Measurements from ENCODE around the gene MMP7.

Gene MMP7

DNA sequence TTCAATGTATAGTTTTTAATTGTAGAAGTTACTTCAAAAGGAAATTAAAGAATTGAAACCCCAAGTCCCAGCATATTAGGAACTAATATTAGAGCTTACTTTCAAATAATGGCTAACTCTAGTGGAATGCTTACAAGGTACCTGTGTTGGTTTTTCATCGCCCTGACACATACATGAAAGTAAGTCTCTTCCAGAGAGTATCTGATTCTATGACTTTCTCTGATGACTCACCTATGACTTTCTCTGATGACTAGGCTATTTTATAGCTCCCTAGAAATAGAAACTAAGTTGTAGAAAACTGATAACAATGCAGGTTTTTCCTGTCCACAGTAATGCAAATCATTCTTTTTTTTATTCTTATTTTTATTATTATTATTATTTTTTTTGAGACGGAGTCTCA lies 33.6 kb upstream of the MMP7 start:
- no peak for TF ChIP-seq EZH2 (IDR thresholded peaks at IDR 0.05; ENCODE audit: borderline replicate concordance, low read length)
- TF ChIP-seq, protein P1, sequence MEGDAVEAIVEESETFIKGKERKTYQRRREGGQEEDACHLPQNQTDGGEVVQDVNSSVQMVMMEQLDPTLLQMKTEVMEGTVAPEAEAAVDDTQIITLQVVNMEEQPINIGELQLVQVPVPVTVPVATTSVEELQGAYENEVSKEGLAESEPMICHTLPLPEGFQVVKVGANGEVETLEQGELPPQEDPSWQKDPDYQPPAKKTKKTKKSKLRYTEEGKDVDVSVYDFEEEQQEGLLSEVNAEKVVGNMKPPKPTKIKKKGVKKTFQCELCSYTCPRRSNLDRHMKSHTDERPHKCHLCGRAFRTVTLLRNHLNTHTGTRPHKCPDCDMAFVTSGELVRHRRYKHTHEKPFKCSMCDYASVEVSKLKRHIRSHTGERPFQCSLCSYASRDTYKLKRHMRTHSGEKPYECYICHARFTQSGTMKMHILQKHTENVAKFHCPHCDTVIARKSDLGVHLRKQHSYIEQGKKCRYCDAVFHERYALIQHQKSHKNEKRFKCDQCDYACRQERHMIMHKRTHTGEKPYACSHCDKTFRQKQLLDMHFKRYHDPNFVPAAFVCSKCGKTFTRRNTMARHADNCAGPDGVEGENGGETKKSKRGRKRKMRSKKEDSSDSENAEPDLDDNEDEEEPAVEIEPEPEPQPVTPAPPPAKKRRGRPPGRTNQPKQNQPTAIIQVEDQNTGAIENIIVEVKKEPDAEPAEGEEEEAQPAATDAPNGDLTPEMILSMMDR (IDR thresholded peaks at IDR 0.05; ENCODE audit: low read length) = no peak
- Histone ChIP-seq H3K4me2 (ENCODE audit: low read length) (no peak overlapping the region), H3K9ac (ENCODE audit: low read length) (no peak overlapping the region), H3F3A (ENCODE audit: insufficient read depth, low read length) (no peaks in the 10 kb centered on the region), H3K4me1 (ENCODE audit: insufficient read depth, low read length, severe bottlenecking) (peaks cover 45% of the 10 kb centered on the region), H2AFZ (ENCODE audit: low read length) (no peak overlapping the region), H3K27me3 (ENCODE audit: insufficient read depth, low read length) (no peaks in the 10 kb centered on the region), H3K4me3 (ENCODE audit: low read depth, low read length, poor library complexity, severe bottlenecking) (no peak overlapping the region), H3K9me3 (ENCODE audit: low read length) (peaks cover 10% of the 10 kb centered on the region), H4K20me1 (ENCODE audit: insufficient read depth, low read length) (no peaks in the 10 kb centered on the region), H3K9me2 (ENCODE audit: low read depth, low read length) (no peaks in the 10 kb centered on the region), H3K27ac (ENCODE audit: low read depth, low read length, poor library complexity, severe bottlenecking) (peak overlapping the region; percentile 25), H3K36me3 (ENCODE audit: insufficient read depth, low read length) (0 out of 2 replicates have a peak, but pooled peaks cover 1% of the 10 kb centered on the region), H3K79me2 (ENCODE audit: insufficient read depth, low read length) (no peaks in the 10 kb centered on the region)

DNA sequence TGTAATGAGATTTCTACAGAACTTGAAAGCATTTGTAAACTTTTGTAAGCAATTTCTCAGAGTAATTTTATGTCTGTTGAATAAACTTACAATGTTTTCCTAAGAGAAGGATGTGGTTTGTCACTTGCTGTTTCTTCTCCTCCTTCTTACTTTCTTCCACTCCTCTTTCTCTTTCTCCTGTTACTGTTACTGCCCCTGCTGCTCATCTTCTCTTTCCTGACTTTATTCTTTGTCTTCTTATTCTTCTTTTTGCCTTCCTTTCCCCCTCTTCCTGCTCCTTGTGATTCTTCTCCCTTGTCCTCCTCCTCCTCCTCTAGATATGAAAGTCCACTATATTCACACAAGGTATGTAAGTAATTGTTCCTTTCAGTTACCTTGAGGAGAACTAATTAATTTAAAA lies 31.1 kb upstream of the MMP7 start:
- no peaks in the 10 kb centered on the region for H3K27me3 ChIP-seq (ENCODE audit: insufficient read depth, low read length)
- H3K4me3 ChIP-seq (ENCODE audit: low read depth, low read length, poor library complexity, severe bottlenecking) = no peak overlapping the region
- H3K9me3 ChIP-seq (ENCODE audit: low read length) = peaks cover 23% of the 10 kb centered on the region
- H3K4me2 ChIP-seq (ENCODE audit: low read length) = peak overlapping the region; percentile 49
- peaks cover 49% of the 10 kb centered on the region for H3K4me1 ChIP-seq (ENCODE audit: insufficient read depth, low read length, severe bottlenecking)
- peak overlapping the region; percentile 12; the same call in 1 of the 2 replicates for H2AFZ ChIP-seq (ENCODE audit: low read length)
- peaks cover 12% of the 10 kb centered on the region for H3K36me3 ChIP-seq (ENCODE audit: insufficient read depth, low read length)
- no peaks in the 10 kb centered on the region for H3K9me2 ChIP-seq (ENCODE audit: low read depth, low read length)
- no peaks in the 10 kb centered on the region for H3K79me2 ChIP-seq (ENCODE audit: insufficient read depth, low read length)
- H3K9ac ChIP-seq (ENCODE audit: low read length) = peak overlapping the region; percentile 20
- no peaks in the 10 kb centered on the region for H4K20me1 ChIP-seq (ENCODE audit: insufficient read depth, low read length)
- no peaks in the 10 kb centered on the region for H3F3A ChIP-seq (ENCODE audit: insufficient read depth, low read length)
- TF ChIP-seq EZH2 (IDR thresholded peaks at IDR 0.05; ENCODE audit: borderline replicate concordance, low read length) = no peak
- TF ChIP-seq, protein P1 (IDR thresholded peaks at IDR 0.05; ENCODE audit: low read length) = no peak
- H3K27ac ChIP-seq (ENCODE audit: low read depth, low read length, poor library complexity, severe bottlenecking) = peak overlapping the region; percentile 94

- Histone ChIP-seq H3K79me2 (ENCODE audit: insufficient read depth, low read length) (no peaks in the 10 kb centered on the region), H4K20me1 (ENCODE audit: insufficient read depth, low read length) (no peaks in the 10 kb centered on the region), H3K4me3 (ENCODE audit: low read depth, low read length, poor library complexity, severe bottlenecking) (peak overlapping the region; percentile 14), H3F3A (ENCODE audit: insufficient read depth, low read length) (no peaks in the 10 kb centered on the region), H3K27ac (ENCODE audit: low read depth, low read length, poor library complexity, severe bottlenecking) (peak overlapping the region; percentile 94), H3K27me3 (ENCODE audit: insufficient read depth, low read length) (no peaks in the 10 kb centered on the region), H3K9ac (ENCODE audit: low read length) (peak overlapping the region; percentile 50), H3K9me2 (ENCODE audit: low read depth, low read length) (no peaks in the 10 kb centered on the region), H3K36me3 (ENCODE audit: insufficient read depth, low read length) (peaks cover 12% of the 10 kb centered on the region), H3K9me3 (ENCODE audit: low read length) (peaks cover 17% of the 10 kb centered on the region), H3K4me1 (ENCODE audit: insufficient read depth, low read length, severe bottlenecking) (peaks cover 49% of the 10 kb centered on the region), H3K4me2 (ENCODE audit: low read length) (peak overlapping the region; percentile 53), H2AFZ (ENCODE audit: low read length) (no peak overlapping the region)
- TF ChIP-seq EZH2 (IDR thresholded peaks at IDR 0.05; ENCODE audit: borderline replicate concordance, low read length) = no peak
These were observed 30.0 kb upstream of the MMP7 start for GRCh38 chr11:102560555-102561011.

GRCh38 chr11:102559839-102560238 lies 29.3 kb upstream of the MMP7 start:
- H3K4me1 ChIP-seq (ENCODE audit: insufficient read depth, low read length, severe bottlenecking) = peaks cover 49% of the 10 kb centered on the region
- no peaks in the 10 kb centered on the region for H3K27me3 ChIP-seq (ENCODE audit: insufficient read depth, low read length)
- H3K4me3 ChIP-seq (ENCODE audit: low read depth, low read length, poor library complexity, severe bottlenecking) = peak overlapping the region; percentile 6
- H4K20me1 ChIP-seq (ENCODE audit: insufficient read depth, low read length) = no peaks in the 10 kb centered on the region
- peaks cover 17% of the 10 kb centered on the region for H3K9me3 ChIP-seq (ENCODE audit: low read length)
- H3K9me2 ChIP-seq (ENCODE audit: low read depth, low read length) = no peaks in the 10 kb centered on the region
- no peaks in the 10 kb centered on the region for H3K79me2 ChIP-seq (ENCODE audit: insufficient read depth, low read length)
- H3F3A ChIP-seq (ENCODE audit: insufficient read depth, low read length) = no peaks in the 10 kb centered on the region
- peak overlapping the region; percentile 94 for H3K27ac ChIP-seq (ENCODE audit: low read depth, low read length, poor library complexity, severe bottlenecking)
- TF ChIP-seq, protein P1 (IDR thresholded peaks at IDR 0.05; ENCODE audit: low read length) = no peak
- TF ChIP-seq EZH2 (IDR thresholded peaks at IDR 0.05; ENCODE audit: borderline replicate concordance, low read length) = no peak
- H3K4me2 ChIP-seq (ENCODE audit: low read length) = peak overlapping the region; percentile 53
- peaks cover 12% of the 10 kb centered on the region for H3K36me3 ChIP-seq (ENCODE audit: insufficient read depth, low read length)
- peak overlapping the region; percentile 50 for H3K9ac ChIP-seq (ENCODE audit: low read length)
- no peak overlapping the region for H2AFZ ChIP-seq (ENCODE audit: low read length)
